BE2C (cell line): ENCODE results near the gene MGLL.

Experiments used
- DNase-seq: peaks from one replicate; pipeline ENCODE4 v3.0.0-alpha.2; 2020
- H3K27me3 ChIP-seq: fragments of 250-450 bp; sonication (Bioruptor Pico); 2 replicates; pipeline ENCODE4 v1.5.1; 2020; ENCODE audit warnings: mild to moderate bottlenecking
- H3K36me3 ChIP-seq: fragments of 250-450 bp; sonication (Bioruptor Pico); 2 replicates; pipeline ENCODE4 v1.5.1; 2020; ENCODE audit warnings: mild to moderate bottlenecking
- H3K4me1 ChIP-seq: fragments of 250-450 bp; sonication (Bioruptor Pico); 2 replicates; pipeline ENCODE4 v1.5.1; 2020
- H3K4me3 ChIP-seq: 2 replicates; pipeline ENCODE4 v1.5.1; 2011; ENCODE audit warnings: low read depth, low read length
- H3K9me3 ChIP-seq: fragments of 250-450 bp; sonication (Bioruptor Pico); 2 replicates; pipeline ENCODE4 v1.5.1; 2020
- CTCF ChIP-seq: IDR thresholded peaks from 2 replicates; pipeline ENCODE4 v1.5.1; 2012; ENCODE audit warnings: mild to moderate bottlenecking, low read depth, low read length

MGLL gene

GRCh38 chr3:127844326-127844942 is 22.1 kb upstream of the MGLL start:
- no peaks in the 10 kb centered on the region for H3K36me3 ChIP-seq
- H3K27me3 ChIP-seq, result no peaks in the 10 kb centered on the region
- H3K9me3 ChIP-seq, result no peaks in the 10 kb centered on the region
- no peaks in the 10 kb centered on the region for H3K4me1 ChIP-seq
- no peak for DNase-seq
- no peak for TF ChIP-seq CTCF
- no peak overlapping the region for H3K4me3 ChIP-seq

GRCh38 chr3:127840671-127841070 is 18.4 kb upstream of the MGLL start:
- peaks cover 3% of the 10 kb centered on the region; the same call in 1 of the 2 replicates for H3K9me3 ChIP-seq
- no peaks in the 10 kb centered on the region for H3K4me1 ChIP-seq
- no peaks in the 10 kb centered on the region for H3K27me3 ChIP-seq
- no peak overlapping the region for H3K4me3 ChIP-seq
- TF ChIP-seq CTCF, result no peak
- no peaks in the 10 kb centered on the region for H3K36me3 ChIP-seq
- DNase-seq, result no peak

- Histone ChIP-seq H3K9me3 (peaks cover 3% of the 10 kb centered on the region; the same call in 1 of the 2 replicates), H3K36me3 (no peaks in the 10 kb centered on the region), H3K4me1 (no peaks in the 10 kb centered on the region), H3K4me3 (no peak overlapping the region), H3K27me3 (no peaks in the 10 kb centered on the region)
- TF ChIP-seq CTCF, result no peak
- DNase-seq, result no peak
Measured at GRCh38 chr3:127839099-127839498, 16.8 kb upstream of the MGLL start.

- no peak for TF ChIP-seq CTCF
- H3K27me3 ChIP-seq, result no peaks in the 10 kb centered on the region
- H3K9me3 ChIP-seq, result peaks cover 3% of the 10 kb centered on the region; the same call in 1 of the 2 replicates
- no peaks in the 10 kb centered on the region for H3K36me3 ChIP-seq
- H3K4me1 ChIP-seq, result no peaks in the 10 kb centered on the region
- no peak overlapping the region for H3K4me3 ChIP-seq
- DNase-seq, result no peak
Measured at GRCh38 chr3:127835993-127836882, 13.9 kb upstream of the MGLL start.

GRCh38 chr3:127834771-127835170 is 12.5 kb upstream of the MGLL start:
- Histone ChIP-seq H3K4me1 (no peaks in the 10 kb centered on the region), H3K36me3 (no peaks in the 10 kb centered on the region), H3K4me3 (no peak overlapping the region), H3K9me3 (peaks cover 3% of the 10 kb centered on the region; the same call in 1 of the 2 replicates), H3K27me3 (no peaks in the 10 kb centered on the region)
- TF ChIP-seq CTCF, result no peak
- no peak for DNase-seq
